ENCODE measurements around the gene NME8. TPM values are rescaled to one million over a fixed set of nuclear protein-coding genes. Genes with fewer than 3 reads are reported as not detected.

Gene NME8
- total and polyA plus RNA-seq, 9 donors = not detected

DNA sequence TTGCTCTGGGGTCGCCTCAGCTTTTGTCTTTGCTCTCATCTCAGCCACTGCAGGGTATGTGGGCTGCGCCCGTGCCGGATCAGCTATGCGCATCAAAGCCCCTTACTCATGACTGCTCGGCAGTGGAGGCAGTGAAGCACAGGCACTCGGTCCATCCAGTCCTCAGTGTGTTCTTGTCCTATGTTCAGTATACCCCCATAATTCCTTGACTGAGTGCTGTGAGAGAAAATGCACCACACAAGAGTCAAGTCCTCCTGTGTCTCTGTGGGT is 99.5 kb downstream of the NME8 start:
- intact Hi-C loops (cut with DNase I) = no loop called here
- DNase-seq = no peak
- Histone ChIP-seq H3K27ac (no peak overlapping the region), H3K36me3 (no peaks in the 10 kb centered on the region), H3K4me3 (no peak overlapping the region), H3K27me3 (no peaks in the 10 kb centered on the region), H3K4me1 (ENCODE audit: insufficient read depth) (peaks cover 18% of the 10 kb centered on the region), H3K9me3 (no peaks in the 10 kb centered on the region)
- WGBS, 3 donors = 88 to 94% (median 91%) methylated on average over 7 of the region's 7 CpGs
- TF ChIP-seq POLR2A (IDR thresholded peaks at IDR 0.05) (no peak), CTCF (IDR thresholded peaks at IDR 0.05) (no peak), EP300 (IDR thresholded peaks at IDR 0.05) (no peak)

Other genes starting within 250 kb of the NME8 start
- under 1 TPM in 2 of 7 donors, not detected in 5; 0.45 to 0.82 TPM for gene GPR141, start 164.8 kb upstream of the NME8 start, total RNA-seq
- 1 to 10 TPM in 1 of 2 donors, under 1 TPM in 1; 0.08 to 1.2 TPM for gene GPR141, start 164.8 kb upstream of the NME8 start, polyA plus RNA-seq
- 100 to 1,000 TPM in 1 of 7 donors, 10 to 100 TPM in 6; 42.3 to 121 (median 52.9) TPM for gene SFRP4, start 68.2 kb downstream of the NME8 start, total RNA-seq
- 100 to 1,000 TPM in 1 of 2 donors, 10 to 100 TPM in 1; 81.5 to 146 TPM for gene SFRP4, start 68.2 kb downstream of the NME8 start, polyA plus RNA-seq
- gene EPDR1, start 72.0 kb downstream of the NME8 start, total RNA-seq = 10 to 100 TPM; 20.6 to 44.4 (median 35.7) TPM
- 10 to 100 TPM; 26.8 to 73.7 TPM for gene EPDR1, start 72.0 kb downstream of the NME8 start, polyA plus RNA-seq

Measured in ovary (tissue), 9 donors.